Measurements from ENCODE around the gene STRIP2.

Gene STRIP2

DNA sequence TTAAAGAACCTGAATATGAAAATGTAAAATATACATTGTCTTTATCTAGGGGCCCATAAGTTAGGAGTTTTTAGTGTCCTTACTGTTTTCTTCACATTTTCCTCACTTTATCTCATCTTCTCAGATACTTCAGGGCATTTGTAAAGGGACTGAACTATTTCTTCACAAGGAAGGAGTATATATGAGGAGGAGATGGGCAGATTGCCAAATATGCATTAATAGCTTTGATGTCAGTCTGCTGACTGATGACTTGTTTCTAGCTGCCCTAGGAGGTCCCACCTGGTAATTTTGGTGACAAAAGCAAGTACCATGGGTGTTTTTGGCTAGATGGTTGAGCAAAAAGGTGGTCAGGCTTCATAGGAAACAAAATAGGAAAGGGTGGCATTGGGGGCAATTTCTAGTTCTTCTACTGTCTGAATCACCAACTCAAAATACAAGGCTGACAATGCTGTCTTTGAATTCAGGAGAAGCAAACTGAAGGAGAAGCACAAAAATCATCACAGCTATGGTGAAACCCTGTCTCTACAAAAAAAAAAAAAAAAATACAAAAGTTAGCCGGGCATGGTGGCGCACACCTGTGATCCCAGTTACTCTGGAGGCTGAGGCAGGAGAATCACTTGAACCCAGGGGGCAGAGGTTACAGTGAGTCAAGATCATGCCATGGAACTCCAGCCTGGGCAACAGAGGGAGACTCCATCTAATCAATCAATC, 10.4 kb upstream of the STRIP2 start:
- TF ChIP-seq, protein P1, sequence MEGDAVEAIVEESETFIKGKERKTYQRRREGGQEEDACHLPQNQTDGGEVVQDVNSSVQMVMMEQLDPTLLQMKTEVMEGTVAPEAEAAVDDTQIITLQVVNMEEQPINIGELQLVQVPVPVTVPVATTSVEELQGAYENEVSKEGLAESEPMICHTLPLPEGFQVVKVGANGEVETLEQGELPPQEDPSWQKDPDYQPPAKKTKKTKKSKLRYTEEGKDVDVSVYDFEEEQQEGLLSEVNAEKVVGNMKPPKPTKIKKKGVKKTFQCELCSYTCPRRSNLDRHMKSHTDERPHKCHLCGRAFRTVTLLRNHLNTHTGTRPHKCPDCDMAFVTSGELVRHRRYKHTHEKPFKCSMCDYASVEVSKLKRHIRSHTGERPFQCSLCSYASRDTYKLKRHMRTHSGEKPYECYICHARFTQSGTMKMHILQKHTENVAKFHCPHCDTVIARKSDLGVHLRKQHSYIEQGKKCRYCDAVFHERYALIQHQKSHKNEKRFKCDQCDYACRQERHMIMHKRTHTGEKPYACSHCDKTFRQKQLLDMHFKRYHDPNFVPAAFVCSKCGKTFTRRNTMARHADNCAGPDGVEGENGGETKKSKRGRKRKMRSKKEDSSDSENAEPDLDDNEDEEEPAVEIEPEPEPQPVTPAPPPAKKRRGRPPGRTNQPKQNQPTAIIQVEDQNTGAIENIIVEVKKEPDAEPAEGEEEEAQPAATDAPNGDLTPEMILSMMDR (conservative IDR thresholded peaks at IDR 0.05; ENCODE audit: low read depth, low read length) = no peak
- H3K4me3 ChIP-seq (IDR thresholded peaks at IDR 0.05; ENCODE audit: insufficient read depth, low read depth, low read length) = no peak overlapping the region
- H3K27ac ChIP-seq = no peak overlapping the region
- no peak overlapping the region for H2AFZ ChIP-seq (ENCODE audit: low read depth)
- no peaks in the 10 kb centered on the region for H3K27me3 ChIP-seq (ENCODE audit: insufficient read depth, low read depth)
- no peak overlapping the region for H3K4me2 ChIP-seq
- no peaks in the 10 kb centered on the region for H3K79me2 ChIP-seq (ENCODE audit: insufficient read depth, low read depth)
- peaks cover 7% of the 10 kb centered on the region for H3K4me1 ChIP-seq (ENCODE audit: low read depth, poor library complexity, severe bottlenecking)
- no peaks in the 10 kb centered on the region for H3K36me3 ChIP-seq (ENCODE audit: insufficient read depth)
- H4K20me1 ChIP-seq (ENCODE audit: insufficient read depth) = no peaks in the 10 kb centered on the region
- no peak overlapping the region for H3K9ac ChIP-seq

DNA sequence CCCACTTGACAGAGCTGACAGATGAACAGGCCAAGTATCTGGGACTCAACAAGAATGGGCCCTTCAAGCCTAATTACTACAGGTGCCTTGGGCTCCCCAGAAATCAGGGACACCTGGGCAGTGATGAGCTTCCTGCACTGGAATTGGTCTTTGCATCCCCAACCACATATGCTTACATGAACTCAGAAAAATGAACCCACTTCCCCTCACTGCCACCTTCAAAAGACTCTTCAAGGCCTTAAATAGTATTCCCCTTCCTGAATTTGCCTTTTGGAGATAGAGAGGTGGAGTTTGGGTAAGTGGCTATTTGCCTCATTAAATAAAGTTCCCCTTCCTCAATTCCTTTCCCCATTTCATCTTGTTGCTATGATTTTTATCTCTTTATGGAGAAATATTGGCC, 7.8 kb upstream of the STRIP2 start:
- Histone ChIP-seq H3K36me3 (ENCODE audit: insufficient read depth) (no peaks in the 10 kb centered on the region), H3K9ac (no peak overlapping the region), H3K27me3 (ENCODE audit: insufficient read depth, low read depth) (no peaks in the 10 kb centered on the region), H4K20me1 (ENCODE audit: insufficient read depth) (no peaks in the 10 kb centered on the region), H3K79me2 (ENCODE audit: insufficient read depth, low read depth) (no peaks in the 10 kb centered on the region), H3K4me2 (no peak overlapping the region), H2AFZ (ENCODE audit: low read depth) (no peak overlapping the region), H3K4me3 (IDR thresholded peaks at IDR 0.05; ENCODE audit: insufficient read depth, low read depth, low read length) (no peak overlapping the region), H3K4me1 (ENCODE audit: low read depth, poor library complexity, severe bottlenecking) (peaks cover 7% of the 10 kb centered on the region), H3K27ac (no peak overlapping the region)
- TF ChIP-seq, protein P1 (conservative IDR thresholded peaks at IDR 0.05; ENCODE audit: low read depth, low read length) = no peak

GRCh38 chr7:129427526-129428045, 6.6 kb upstream of the STRIP2 start:
- Histone ChIP-seq H3K36me3 (ENCODE audit: insufficient read depth) (no peaks in the 10 kb centered on the region), H3K79me2 (ENCODE audit: insufficient read depth, low read depth) (no peaks in the 10 kb centered on the region), H3K27ac (no peak overlapping the region), H3K4me1 (ENCODE audit: low read depth, poor library complexity, severe bottlenecking) (peaks cover 7% of the 10 kb centered on the region), H3K4me2 (no peak overlapping the region), H3K27me3 (ENCODE audit: insufficient read depth, low read depth) (no peaks in the 10 kb centered on the region; the same call in 1 of the 2 replicates), H3K4me3 (IDR thresholded peaks at IDR 0.05; ENCODE audit: insufficient read depth, low read depth, low read length) (no peak overlapping the region), H2AFZ (ENCODE audit: low read depth) (no peak overlapping the region), H4K20me1 (ENCODE audit: insufficient read depth) (no peaks in the 10 kb centered on the region), H3K9ac (no peak overlapping the region)
- TF ChIP-seq, protein P1 (conservative IDR thresholded peaks at IDR 0.05; ENCODE audit: low read depth, low read length) = no peak

DNA sequence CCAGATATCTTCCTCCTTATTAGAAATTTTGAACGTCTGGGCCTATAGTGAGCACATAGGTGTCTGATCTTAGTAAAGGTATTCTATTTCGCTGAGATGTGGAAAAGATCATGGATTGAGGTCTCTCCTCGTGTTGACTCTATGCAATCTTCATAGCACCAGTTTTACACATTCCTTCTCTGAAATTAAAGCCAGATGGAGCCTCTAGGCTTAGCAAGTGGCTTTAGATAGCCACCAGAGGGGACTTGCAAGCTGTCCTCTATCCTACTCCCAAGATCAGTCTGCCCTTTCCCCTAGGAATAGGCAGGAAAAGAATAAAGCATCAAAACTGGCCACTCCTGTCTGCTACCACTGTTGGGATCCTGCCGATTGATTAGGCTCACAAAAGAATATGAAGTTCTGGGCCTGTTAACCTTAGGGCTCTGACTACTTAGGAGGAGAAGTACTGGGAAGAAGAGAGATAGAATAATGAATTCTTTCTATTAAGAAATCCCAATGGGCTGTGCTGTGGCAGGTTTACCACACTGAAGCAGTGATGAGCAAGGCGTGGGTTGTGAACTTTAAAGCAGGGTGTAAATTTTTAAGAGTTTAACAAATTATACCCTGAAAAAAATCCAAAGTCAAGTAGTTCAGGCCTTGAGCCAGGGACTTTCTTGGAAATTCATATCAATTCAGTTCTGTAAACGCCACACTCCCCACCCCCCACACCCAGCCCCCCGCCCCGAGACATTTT, 2.2 kb upstream of the STRIP2 start:
- Histone ChIP-seq H3K27me3 (ENCODE audit: insufficient read depth, low read depth) (peaks cover 6% of the 10 kb centered on the region; the same call in 1 of the 2 replicates), H3K27ac (no peak overlapping the region)
- TF ChIP-seq, protein P1 (conservative IDR thresholded peaks at IDR 0.05; ENCODE audit: low read depth, low read length) = no peak

More for the DNA sequence above, 2.2 kb upstream of the STRIP2 start:
- no peak overlapping the region for H3K4me3 ChIP-seq (IDR thresholded peaks at IDR 0.05; ENCODE audit: insufficient read depth, low read depth, low read length)
- H4K20me1 ChIP-seq (ENCODE audit: insufficient read depth) = no peaks in the 10 kb centered on the region
- H3K4me2 ChIP-seq = no peak overlapping the region
- H3K79me2 ChIP-seq (ENCODE audit: insufficient read depth, low read depth) = no peaks in the 10 kb centered on the region
- H3K4me1 ChIP-seq (ENCODE audit: low read depth, poor library complexity, severe bottlenecking) = peaks cover 5% of the 10 kb centered on the region
- H3K36me3 ChIP-seq (ENCODE audit: insufficient read depth) = no peaks in the 10 kb centered on the region
- H2AFZ ChIP-seq (ENCODE audit: low read depth) = no peak overlapping the region
- no peak overlapping the region for H3K9ac ChIP-seq
